HCT116 (cell line): ENCODE results near the gene HCFC2. TPM values are rescaled to one million over a fixed set of nuclear protein-coding genes. Genes with fewer than 3 reads are reported as not detected.

Source experiments
- ATAC-seq: fragments of 200-7000 bp; cut with Tn5 transposase; 2 replicates; pipeline ENCODE4 v1.9.1; 2020; ENCODE audit warnings: mild to moderate bottlenecking, moderate library complexity
- BruUV-seq: library from RNA; stranded (reverse); fragments of 400-500 nt; replicated peaks from 2 replicates; lab custom pipeline; 2021; lab: Mats Ljungman, UMichigan
- CTCF ChIA-PET: fragments of 300-600 bp; sonication (Branson Sonifier 250); formaldehyde crosslinking; loops from one replicate; lab custom pipeline; 2021; ENCODE audit warnings: antibody characterized with exemption; lab: Charles Lee
- POLR2A ChIA-PET: fragments of 300-600, 350-600 bp; sonication (Branson Sonifier 250); formaldehyde crosslinking; loops from one replicate; lab custom pipeline; 2021; ENCODE audit warnings: antibody characterized with exemption; lab: Charles Lee
- RAD21 ChIA-PET, 2 experiments: fragments of 300-600 bp; sonication (Branson Sonifier 250); formaldehyde crosslinking; loops; one replicate each; lab custom pipeline; 2023; ENCODE audit warnings: low total read pairs in 2 of 2; ENCODE audit not compliant: uncharacterized antibody in 2 of 2, unreplicated experiment in 2 of 2, low non-redundant PET in 1 of 2; lab: Charles Lee
- DNase-seq: peaks from one replicate; pipeline ENCODE4 v3.0.0-alpha.2; 2010; ENCODE audit warnings: low read depth, low spot score
- H2AFZ ChIP-seq: fragments of 200-600 bp; shearing (Covaris generic), sonication (generic); 2 replicates; pipeline ENCODE4 v1.6.1; 2017; ENCODE audit warnings: low read depth, mixed run types, mixed read lengths, antibody characterized with exemption, low read length; ENCODE audit not compliant: poor library complexity, severe bottlenecking
- H3K27ac ChIP-seq: 2 replicates; pipeline ENCODE4 v1.5.1; 2012; ENCODE audit warnings: low read depth, low read length
- H3K27me3 ChIP-seq: fragments of 200-600 bp; sonication (generic); 2 replicates; pipeline ENCODE4 v1.6.1; 2016; ENCODE audit warnings: mixed run types, low read length, mixed read lengths; ENCODE audit not compliant: insufficient read depth
- H3K36me3 ChIP-seq, 2 experiments: fragments of 200-500 bp in 1 of 2; fragments of 200-600 bp in 1 of 2; sonication (Bioruptor generic) in 1 of 2; sonication (generic) in 1 of 2; 2 replicates each; pipeline versions ENCODE4 v1.5.1 to v1.6.1; 2014 to 2016; ENCODE audit warnings: low read length in 2 of 2, inconsistent platforms in 1 of 2, mixed read lengths in 1 of 2, mixed run types in 1 of 2; ENCODE audit not compliant: insufficient read depth in 2 of 2, control insufficient read depth in 1 of 2
- H3K4me1 ChIP-seq, 2 experiments: fragments of 200-600 bp in 1 of 2; sonication (generic) in 1 of 2; 2 replicates each; pipeline versions ENCODE4 v1.5.1 to v1.6.1; 2012 to 2017; ENCODE audit warnings: low read length in 2 of 2, inconsistent platforms in 1 of 2, mild to moderate bottlenecking in 1 of 2, mixed read lengths in 1 of 2, mixed run types in 1 of 2, moderate library complexity in 1 of 2; ENCODE audit not compliant: insufficient read depth in 2 of 2, control insufficient read depth in 1 of 2
- H3K4me2 ChIP-seq: fragments of 200-600 bp; sonication (generic); 2 replicates; pipeline ENCODE4 v1.6.1; 2017; ENCODE audit warnings: mixed run types, low read length, mixed read lengths
- H3K4me3 ChIP-seq, 2 experiments: fragments of 200-600 bp in 1 of 2; sonication (generic) in 1 of 2; replicated peaks in 1 of 2; 2 replicates each; pipeline ENCODE4 v1.5.1; 2011 to 2016; ENCODE audit warnings: low read length in 2 of 2, control low read depth in 1 of 2, low read depth in 1 of 2, mild to moderate bottlenecking in 1 of 2, mixed read lengths in 1 of 2, mixed run types in 1 of 2
- H3K79me2 ChIP-seq: fragments of 200-600 bp; sonication (generic); 2 replicates; pipeline ENCODE4 v1.6.1; 2017; ENCODE audit warnings: mild to moderate bottlenecking, mixed run types, low read length, moderate library complexity, mixed read lengths; ENCODE audit not compliant: insufficient read depth
- H3K9ac ChIP-seq: fragments of 200-600 bp; sonication (generic); 2 replicates; pipeline ENCODE4 v1.6.1; 2016; ENCODE audit warnings: low read length, mixed read lengths
- H3K9me2 ChIP-seq: fragments of 200-600 bp; sonication (generic), shearing (Covaris generic); 2 replicates; pipeline ENCODE4 v1.6.1; 2017; ENCODE audit warnings: mixed run types, mild to moderate bottlenecking, moderate library complexity; ENCODE audit not compliant: insufficient read depth
- H3K9me3 ChIP-seq, 2 experiments: fragments of 200-500 bp in 1 of 2; fragments of 200-600 bp in 1 of 2; sonication (Bioruptor generic) in 1 of 2; sonication (generic) in 1 of 2; 2 replicates each; pipeline ENCODE4 v1.6.1; 2014 to 2017; ENCODE audit warnings: low read length in 2 of 2, mixed read lengths in 2 of 2, inconsistent platforms in 1 of 2, low read depth in 1 of 2, mild to moderate bottlenecking in 1 of 2, mixed run types in 1 of 2, moderate library complexity in 1 of 2; ENCODE audit not compliant: control insufficient read depth in 1 of 2, insufficient read depth in 1 of 2
- H4K20me1 ChIP-seq: fragments of 200-600 bp; sonication (generic), shearing (Covaris generic); 2 replicates; pipeline ENCODE4 v1.6.1; 2017; ENCODE audit warnings: mixed run types, mild to moderate bottlenecking, moderate library complexity; ENCODE audit not compliant: insufficient read depth
- EZH2phosphoT487 ChIP-seq: fragments of 200-600 bp; IDR thresholded peaks from 2 replicates; pipeline ENCODE4 v1.6.1; 2018; ENCODE audit warnings: antibody characterized with exemption, borderline replicate concordance
- POLR2AphosphoS5 ChIP-seq: IDR thresholded peaks from 2 replicates; pipeline ENCODE4 v1.6.1; 2011; ENCODE audit warnings: mild to moderate bottlenecking, low read depth, low read length, moderate library complexity
- SP1 ChIP-seq: IDR thresholded peaks from 2 replicates; pipeline ENCODE4 v1.6.1; 2012; ENCODE audit warnings: low read depth
- SRF ChIP-seq: IDR thresholded peaks from 2 replicates; pipeline ENCODE4 v1.6.1; 2012; ENCODE audit warnings: low read depth
- TCF7L2 ChIP-seq: IDR thresholded peaks from 2 replicates; pipeline ENCODE4 v1.7.0; 2011; ENCODE audit warnings: borderline replicate concordance, inconsistent platforms; ENCODE audit not compliant: insufficient read depth, insufficient read length; ENCODE audit errors: extremely low read depth
- intact Hi-C: fragments of 100-400 bp; cut with micrococcal nuclease; formaldehyde crosslinking; loops from 2 replicates; pipeline ENCODE4 v1.10.0; 2022
- total RNA-seq: library from RNA; stranded (reverse); gene quantifications from one replicate; pipeline ENCODE4 v1.2.1, GENCODE V29; 2021; ENCODE audit not compliant: unreplicated experiment
- TF ChIP-seq, protein P1 (sequence below): IDR thresholded peaks from 2 replicates; pipeline ENCODE4 v1.6.1; 2012; ENCODE audit warnings: low read depth
- TF ChIP-seq, protein P2 (sequence below): IDR thresholded peaks from 2 replicates; pipeline ENCODE4 v1.6.1; 2012

The HCFC2 gene
- total RNA-seq, 1 experiment from 2014 or later = 4.9 TPM

DNA sequence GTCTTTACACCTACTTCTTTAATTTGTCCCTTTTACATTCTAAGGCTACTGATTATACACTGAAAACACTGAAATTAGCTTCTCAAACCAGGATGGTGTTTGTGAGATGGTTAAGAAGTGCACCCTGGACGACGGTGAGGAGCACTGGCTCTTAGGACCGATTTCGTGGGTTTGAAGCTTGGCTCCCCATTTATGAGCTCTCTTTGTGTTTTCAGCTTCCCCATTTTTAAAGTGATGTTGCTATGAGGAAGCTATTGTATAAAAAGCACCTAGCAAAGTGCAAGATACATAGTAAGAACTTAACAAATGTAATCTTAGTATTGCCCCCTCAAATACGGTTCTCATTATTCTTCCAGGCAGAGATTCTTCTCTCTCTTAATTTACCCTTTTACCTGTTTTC is 69.0 kb downstream of the HCFC2 start (continued):
- TF ChIP-seq, protein P1, sequence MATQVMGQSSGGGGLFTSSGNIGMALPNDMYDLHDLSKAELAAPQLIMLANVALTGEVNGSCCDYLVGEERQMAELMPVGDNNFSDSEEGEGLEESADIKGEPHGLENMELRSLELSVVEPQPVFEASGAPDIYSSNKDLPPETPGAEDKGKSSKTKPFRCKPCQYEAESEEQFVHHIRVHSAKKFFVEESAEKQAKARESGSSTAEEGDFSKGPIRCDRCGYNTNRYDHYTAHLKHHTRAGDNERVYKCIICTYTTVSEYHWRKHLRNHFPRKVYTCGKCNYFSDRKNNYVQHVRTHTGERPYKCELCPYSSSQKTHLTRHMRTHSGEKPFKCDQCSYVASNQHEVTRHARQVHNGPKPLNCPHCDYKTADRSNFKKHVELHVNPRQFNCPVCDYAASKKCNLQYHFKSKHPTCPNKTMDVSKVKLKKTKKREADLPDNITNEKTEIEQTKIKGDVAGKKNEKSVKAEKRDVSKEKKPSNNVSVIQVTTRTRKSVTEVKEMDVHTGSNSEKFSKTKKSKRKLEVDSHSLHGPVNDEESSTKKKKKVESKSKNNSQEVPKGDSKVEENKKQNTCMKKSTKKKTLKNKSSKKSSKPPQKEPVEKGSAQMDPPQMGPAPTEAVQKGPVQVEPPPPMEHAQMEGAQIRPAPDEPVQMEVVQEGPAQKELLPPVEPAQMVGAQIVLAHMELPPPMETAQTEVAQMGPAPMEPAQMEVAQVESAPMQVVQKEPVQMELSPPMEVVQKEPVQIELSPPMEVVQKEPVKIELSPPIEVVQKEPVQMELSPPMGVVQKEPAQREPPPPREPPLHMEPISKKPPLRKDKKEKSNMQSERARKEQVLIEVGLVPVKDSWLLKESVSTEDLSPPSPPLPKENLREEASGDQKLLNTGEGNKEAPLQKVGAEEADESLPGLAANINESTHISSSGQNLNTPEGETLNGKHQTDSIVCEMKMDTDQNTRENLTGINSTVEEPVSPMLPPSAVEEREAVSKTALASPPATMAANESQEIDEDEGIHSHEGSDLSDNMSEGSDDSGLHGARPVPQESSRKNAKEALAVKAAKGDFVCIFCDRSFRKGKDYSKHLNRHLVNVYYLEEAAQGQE = no peak
- TF ChIP-seq POLR2AphosphoS5 (no peak), TCF7L2 (no peak), EZH2phosphoT487 (no peak), SP1 (no peak), SRF (no peak)
- TF ChIP-seq, protein P2, sequence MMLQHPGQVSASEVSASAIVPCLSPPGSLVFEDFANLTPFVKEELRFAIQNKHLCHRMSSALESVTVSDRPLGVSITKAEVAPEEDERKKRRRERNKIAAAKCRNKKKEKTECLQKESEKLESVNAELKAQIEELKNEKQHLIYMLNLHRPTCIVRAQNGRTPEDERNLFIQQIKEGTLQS = no peak
- TF ChIP-seq, all 23 proteins: peak for 0

DNA sequence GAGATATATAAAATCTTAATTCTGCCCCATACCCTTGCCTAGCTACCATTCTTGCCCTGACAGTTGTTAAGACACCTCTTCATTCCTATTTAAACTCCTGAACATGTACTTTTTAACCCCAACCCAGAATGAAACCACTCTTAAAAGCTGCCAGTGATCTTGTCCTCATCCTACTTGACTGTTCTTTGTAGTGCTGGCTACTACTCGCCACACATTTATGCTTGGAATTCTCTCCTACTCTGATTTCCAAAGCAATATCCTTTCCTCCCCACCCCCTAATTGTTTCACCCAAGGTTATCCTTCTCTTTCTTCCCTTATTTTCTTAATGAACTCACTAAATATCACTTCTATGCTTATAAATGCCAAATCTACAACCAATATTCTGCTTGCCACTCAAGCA is 69.5 kb downstream of the HCFC2 start:
- ATAC-seq = no peak
- no peaks in the 10 kb centered on the region for H3K9me3 ChIP-seq
- H3K27ac ChIP-seq = no peak overlapping the region
- ChIA-PET RAD21 (no interaction called here), POLR2A (no interaction called here), CTCF (no interaction called here)
- DNase-seq = no peak
- intact Hi-C loops = no loop called here
- H3K79me2 ChIP-seq = peaks cover 43% of the 10 kb centered on the region
- H2AFZ ChIP-seq = no peak overlapping the region
- H3K4me2 ChIP-seq = no peak overlapping the region
- H3K9me2 ChIP-seq = no peaks in the 10 kb centered on the region
- TF ChIP-seq, protein P1 = no peak
- H3K27me3 ChIP-seq = no peaks in the 10 kb centered on the region
- H3K4me1 ChIP-seq = peaks cover 12 to 20% of the 10 kb centered on the region in 2 experiments
- H3K9ac ChIP-seq = no peak overlapping the region
- no peaks in the 10 kb centered on the region for H4K20me1 ChIP-seq
- H3K36me3 ChIP-seq = peaks cover 9 to 11% of the 10 kb centered on the region in 2 experiments; a peak in 3 of 4 replicates
- H3K4me3 ChIP-seq = no peak overlapping the region
- BruUV-seq = no TSS peak
